ENCODE measurements around the gene ELAVL3.
"Not testable (repeated sequence)": the region's sequence is repeated elsewhere in the genome, so short reads cannot be mapped to it uniquely, and the experiment has no call there.

Gene ELAVL3

GRCh38 chr19:11463391-11463790 is 17.5 kb downstream of the ELAVL3 start:
- DNase-seq (ENCODE audit: insufficient read length, low spot score) (peak; percentile 7), FAIRE-seq (no peak)
- TF ChIP-seq TAF1 (IDR thresholded peaks at IDR 0.05; ENCODE audit: low read depth, low read length) (no peak), SPI1 (IDR thresholded peaks at IDR 0.05; ENCODE audit: low read depth, low read length) (no peak), POU2F2 (IDR thresholded peaks at IDR 0.05; ENCODE audit: low read depth, low read length) (no peak), PAX5 (IDR thresholded peaks at IDR 0.05; ENCODE audit: insufficient read depth, low read length, severe bottlenecking) (no peak), POLR2AphosphoS5 (IDR thresholded peaks at IDR 0.05; ENCODE audit: low read depth, low read length) (no peak), POLR2A (IDR thresholded peaks at IDR 0.05; ENCODE audit: low read depth, low read length) (no peak)

GRCh38 chr19:11461453-11461852 is 19.4 kb downstream of the ELAVL3 start:
- no peak for TF ChIP-seq SPI1 (IDR thresholded peaks at IDR 0.05; ENCODE audit: low read depth, low read length)
- TF ChIP-seq POLR2AphosphoS5 (IDR thresholded peaks at IDR 0.05; ENCODE audit: low read depth, low read length): no peak
- no peak for TF ChIP-seq PAX5 (IDR thresholded peaks at IDR 0.05; ENCODE audit: insufficient read depth, low read length, severe bottlenecking)
- no peak for TF ChIP-seq POU2F2 (IDR thresholded peaks at IDR 0.05; ENCODE audit: low read depth, low read length)
- TF ChIP-seq TAF1 (IDR thresholded peaks at IDR 0.05; ENCODE audit: low read depth, low read length): no peak
- DNase-seq (ENCODE audit: insufficient read length, low spot score): no peak
- FAIRE-seq: no peak

- FAIRE-seq (no peak), DNase-seq (ENCODE audit: insufficient read length, low spot score) (peak; percentile 30)
- no peak for TF ChIP-seq PAX5 (IDR thresholded peaks at IDR 0.05; ENCODE audit: insufficient read depth, low read length, severe bottlenecking)
These were observed 20.6 kb downstream of the ELAVL3 start for GRCh38 chr19:11460207-11460606.

GRCh38 chr19:11458912-11459311 is 21.9 kb downstream of the ELAVL3 start:
- FAIRE-seq; DNase-seq (ENCODE audit: insufficient read length, low spot score): not testable (repeated sequence)

GRCh38 chr19:11458236-11458900 is 22.5 kb downstream of the ELAVL3 start:
- TF ChIP-seq SPI1 (IDR thresholded peaks at IDR 0.05; ENCODE audit: low read depth, low read length): no peak
- no peak for TF ChIP-seq TAF1 (IDR thresholded peaks at IDR 0.05; ENCODE audit: low read depth, low read length)
- no peak for TF ChIP-seq POU2F2 (IDR thresholded peaks at IDR 0.05; ENCODE audit: low read depth, low read length)
- DNase-seq (ENCODE audit: insufficient read length, low spot score): peak; percentile 11
- no peak for FAIRE-seq

GRCh38 chr19:11457831-11458230 is 23.0 kb downstream of the ELAVL3 start:
- FAIRE-seq: no peak

GRCh38 chr19:11457115-11457514 is 23.7 kb downstream of the ELAVL3 start:
- DNase-seq (ENCODE audit: insufficient read length, low spot score) (no peak), FAIRE-seq (no peak)
- TF ChIP-seq POLR2AphosphoS5 (IDR thresholded peaks at IDR 0.05; ENCODE audit: low read depth, low read length): no peak
- TF ChIP-seq POLR2A (IDR thresholded peaks at IDR 0.05; ENCODE audit: low read depth, low read length): no peak
- TF ChIP-seq POU2F2 (IDR thresholded peaks at IDR 0.05; ENCODE audit: low read depth, low read length): no peak
- no peak for TF ChIP-seq PAX5 (IDR thresholded peaks at IDR 0.05; ENCODE audit: insufficient read depth, low read length, severe bottlenecking)
- TF ChIP-seq SPI1 (IDR thresholded peaks at IDR 0.05; ENCODE audit: low read depth, low read length): no peak
- TF ChIP-seq TAF1 (IDR thresholded peaks at IDR 0.05; ENCODE audit: low read depth, low read length): no peak

More at GRCh38 chr19:11457831-11458230, 23.0 kb downstream of the ELAVL3 start:
- DNase-seq (ENCODE audit: insufficient read length, low spot score): no peak
- TF ChIP-seq POLR2A (IDR thresholded peaks at IDR 0.05; ENCODE audit: low read depth, low read length): no peak

GRCh38 chr19:11456659-11457058 is 24.2 kb downstream of the ELAVL3 start:
- TF ChIP-seq SPI1 (IDR thresholded peaks at IDR 0.05; ENCODE audit: low read depth, low read length): no peak
- no peak for TF ChIP-seq POU2F2 (IDR thresholded peaks at IDR 0.05; ENCODE audit: low read depth, low read length)
- no peak for TF ChIP-seq POLR2AphosphoS5 (IDR thresholded peaks at IDR 0.05; ENCODE audit: low read depth, low read length)
- TF ChIP-seq PAX5 (IDR thresholded peaks at IDR 0.05; ENCODE audit: insufficient read depth, low read length, severe bottlenecking): no peak
- TF ChIP-seq POLR2A (IDR thresholded peaks at IDR 0.05; ENCODE audit: low read depth, low read length): no peak
- TF ChIP-seq TAF1 (IDR thresholded peaks at IDR 0.05; ENCODE audit: low read depth, low read length): no peak
- no peak for FAIRE-seq
- DNase-seq (ENCODE audit: insufficient read length, low spot score): no peak

GRCh38 chr19:11455233-11455554 is 25.7 kb downstream of the ELAVL3 start:
- FAIRE-seq; DNase-seq (ENCODE audit: insufficient read length, low spot score): not testable (repeated sequence)

- FAIRE-seq: peak; percentile 61
- TF ChIP-seq POLR2AphosphoS5 (IDR thresholded peaks at IDR 0.05; ENCODE audit: low read depth, low read length) (no peak), POLR2A (IDR thresholded peaks at IDR 0.05; ENCODE audit: low read depth, low read length) (no peak), TAF1 (IDR thresholded peaks at IDR 0.05; ENCODE audit: low read depth, low read length) (no peak), POU2F2 (IDR thresholded peaks at IDR 0.05; ENCODE audit: low read depth, low read length) (no peak), SPI1 (IDR thresholded peaks at IDR 0.05; ENCODE audit: low read depth, low read length) (no peak), PAX5 (IDR thresholded peaks at IDR 0.05; ENCODE audit: insufficient read depth, low read length, severe bottlenecking) (no peak)
- DNase-seq (ENCODE audit: insufficient read length, low spot score): no peak
These were observed 27.1 kb downstream of the ELAVL3 start for GRCh38 chr19:11453468-11454341.

All from GM12891 (cell line).